A673 (cell line): Measurements from ENCODE around the gene PTGES. TPM values are rescaled to one million over a fixed set of nuclear protein-coding genes. Genes with fewer than 3 reads are reported as not detected.

Experiments
- BruUV-seq: library from RNA; stranded (reverse); fragments of 400-500 nt; replicated peaks from 2 replicates; lab custom pipeline; 2021; lab: Mats Ljungman, UMichigan
- CTCF ChIA-PET: fragments of 300-600 bp; sonication (Branson Sonifier 250); formaldehyde crosslinking; loops from one replicate; lab custom pipeline; 2022; ENCODE audit warnings: antibody characterized with exemption; lab: Charles Lee
- POLR2A ChIA-PET: fragments of 300-600 bp; sonication (Branson Sonifier 250); formaldehyde crosslinking; loops from one replicate; lab custom pipeline; 2022; ENCODE audit warnings: antibody characterized with exemption; ENCODE audit not compliant: low non-redundant PET; lab: Charles Lee
- DNase-seq: peaks from one replicate; pipeline ENCODE4 v3.0.0-alpha.2; 2015; ENCODE audit warnings: low spot score
- H3K27ac ChIP-seq: fragments of 200-600 bp; sonication (generic); 2 replicates; pipeline ENCODE4 v1.5.1; 2016; ENCODE audit warnings: mixed run types, low read depth, mild to moderate bottlenecking, mixed read lengths, antibody characterized with exemption, low read length; ENCODE audit not compliant: poor library complexity, severe bottlenecking
- H3K27me3 ChIP-seq: fragments of 200-600 bp; sonication (generic); replicated peaks from 2 replicates; pipeline ENCODE4 v1.6.1; 2017; ENCODE audit warnings: mixed run types, low read depth, mild to moderate bottlenecking, mixed read lengths, antibody characterized with exemption, low read length; ENCODE audit not compliant: insufficient read depth, poor library complexity
- H3K36me3 ChIP-seq: fragments of 200-600 bp; sonication (generic); 2 replicates; pipeline ENCODE4 v1.6.1; 2016; ENCODE audit warnings: mixed run types, mild to moderate bottlenecking, mixed read lengths, antibody characterized with exemption, low read length; ENCODE audit not compliant: insufficient read depth, poor library complexity, severe bottlenecking
- H3K4me1 ChIP-seq: fragments of 200-600 bp; sonication (generic); 2 replicates; pipeline ENCODE4 v1.6.1; 2017; ENCODE audit warnings: mixed run types, mild to moderate bottlenecking, mixed read lengths, antibody characterized with exemption, low read length; ENCODE audit not compliant: insufficient read depth, poor library complexity, severe bottlenecking
- H3K4me3 ChIP-seq: fragments of 200-600 bp; sonication (generic); 2 replicates; pipeline ENCODE4 v1.5.1; 2016; ENCODE audit warnings: low read depth, mixed run types, mild to moderate bottlenecking, mixed read lengths, low read length; ENCODE audit not compliant: poor library complexity, severe bottlenecking
- H3K9me3 ChIP-seq: fragments of 200-600 bp; sonication (generic); 2 replicates; pipeline ENCODE4 v1.6.1; 2016; ENCODE audit warnings: mixed run types, low read depth, mild to moderate bottlenecking, mixed read lengths, antibody characterized with exemption, low read length; ENCODE audit not compliant: poor library complexity, severe bottlenecking
- EZH2 ChIP-seq: fragments of 200-600 bp; sonication (generic); IDR thresholded peaks from 2 replicates; pipeline ENCODE4 v1.6.1; 2017; ENCODE audit warnings: borderline replicate concordance, low read depth, mild to moderate bottlenecking, mixed read lengths, antibody characterized with exemption, low read length; ENCODE audit not compliant: poor library complexity, severe bottlenecking
- intact Hi-C: fragments of 100-400 bp; cut with micrococcal nuclease; formaldehyde crosslinking; loops from one replicate; pipeline ENCODE4 v1.10.0; 2022; ENCODE audit not compliant: unreplicated experiment
- total RNA-seq: library from RNA; stranded (reverse); gene quantifications from 2 replicates; pipeline ENCODE4 v1.2.3, GENCODE V29; 2021
- TF ChIP-seq, protein P1 (sequence below): fragments of 300-800, 200-600 bp; sonication (generic); conservative IDR thresholded peaks from 2 replicates; pipeline ENCODE4 v1.5.1; 2017; ENCODE audit warnings: low read depth, mild to moderate bottlenecking, antibody characterized with exemption, low read length, moderate library complexity, mixed read lengths

PTGES gene
- total RNA-seq, 1 experiment from 2014 or later = 0.80 TPM

DNA sequence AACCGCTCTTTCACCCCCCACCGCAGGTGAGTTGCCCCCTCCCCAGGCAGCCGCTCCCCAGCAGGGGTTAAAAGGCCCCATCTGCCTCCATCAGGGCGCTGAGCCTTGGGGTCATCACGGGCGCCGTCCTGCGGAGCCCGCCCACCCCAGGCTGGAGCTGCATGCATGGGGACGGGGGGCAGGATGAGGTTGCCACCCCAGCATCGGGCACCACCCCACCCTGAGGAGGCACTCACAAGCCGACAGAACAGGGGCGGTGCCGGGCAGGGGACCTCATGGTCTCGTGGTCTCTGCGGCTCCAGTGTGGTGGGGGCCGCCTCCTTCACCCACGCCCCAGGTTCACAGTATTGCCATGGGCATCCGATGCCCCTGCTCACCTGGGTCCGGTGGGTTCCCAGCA lies 16.5 kb downstream of the PTGES start:
- intact Hi-C loops = loop anchor here (2.0 kb wide), 1 partner anchor 54 kb away; no protein-coding TSS in a partner anchor
- Histone ChIP-seq H3K36me3 (no peaks in the 10 kb centered on the region), H3K9me3 (no peaks in the 10 kb centered on the region), H3K4me1 (no peaks in the 10 kb centered on the region), H3K27me3 (no peaks in the 10 kb centered on the region), H3K27ac (no peak overlapping the region), H3K4me3 (no peak overlapping the region)
- POLR2A ChIA-PET = interaction anchor here (0.6 kb wide), 1 partner anchor 933 kb away, joined by 7 read pairs; no protein-coding TSS in a partner anchor
- BruUV-seq = no TSS peak
- CTCF ChIA-PET = interaction anchor here (0.7 kb wide), 1 partner anchor 604 kb away, joined by 3 read pairs; no protein-coding TSS in a partner anchor
- no peak for DNase-seq
- TF ChIP-seq, protein P1, sequence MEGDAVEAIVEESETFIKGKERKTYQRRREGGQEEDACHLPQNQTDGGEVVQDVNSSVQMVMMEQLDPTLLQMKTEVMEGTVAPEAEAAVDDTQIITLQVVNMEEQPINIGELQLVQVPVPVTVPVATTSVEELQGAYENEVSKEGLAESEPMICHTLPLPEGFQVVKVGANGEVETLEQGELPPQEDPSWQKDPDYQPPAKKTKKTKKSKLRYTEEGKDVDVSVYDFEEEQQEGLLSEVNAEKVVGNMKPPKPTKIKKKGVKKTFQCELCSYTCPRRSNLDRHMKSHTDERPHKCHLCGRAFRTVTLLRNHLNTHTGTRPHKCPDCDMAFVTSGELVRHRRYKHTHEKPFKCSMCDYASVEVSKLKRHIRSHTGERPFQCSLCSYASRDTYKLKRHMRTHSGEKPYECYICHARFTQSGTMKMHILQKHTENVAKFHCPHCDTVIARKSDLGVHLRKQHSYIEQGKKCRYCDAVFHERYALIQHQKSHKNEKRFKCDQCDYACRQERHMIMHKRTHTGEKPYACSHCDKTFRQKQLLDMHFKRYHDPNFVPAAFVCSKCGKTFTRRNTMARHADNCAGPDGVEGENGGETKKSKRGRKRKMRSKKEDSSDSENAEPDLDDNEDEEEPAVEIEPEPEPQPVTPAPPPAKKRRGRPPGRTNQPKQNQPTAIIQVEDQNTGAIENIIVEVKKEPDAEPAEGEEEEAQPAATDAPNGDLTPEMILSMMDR = no peak
- no peak for TF ChIP-seq EZH2

DNA sequence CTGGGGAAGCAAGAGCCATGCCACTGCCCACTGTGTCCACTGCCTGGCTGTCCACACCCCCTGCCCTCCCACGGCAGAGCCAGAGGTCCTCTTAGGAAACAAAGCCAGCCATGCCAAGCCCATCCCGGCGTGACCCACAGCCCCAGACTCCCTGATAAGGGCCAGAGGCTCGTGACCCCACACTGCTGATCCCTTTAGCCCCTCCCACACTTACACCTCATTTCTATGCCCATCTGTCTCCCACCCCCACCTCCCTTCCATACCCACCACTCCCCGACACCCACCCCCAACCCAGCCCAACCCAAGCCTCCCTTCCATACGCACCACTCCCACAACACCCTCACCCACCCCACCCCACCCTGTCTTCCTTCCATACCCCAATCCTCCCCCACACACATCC lies 17.3 kb downstream of the PTGES start:
- H3K4me3 ChIP-seq = no peak overlapping the region
- BruUV-seq = no TSS peak
- H3K27ac ChIP-seq = no peak overlapping the region
- ChIA-PET CTCF (no interaction called here), POLR2A (interaction anchor here (0.6 kb wide), 1 partner anchor 934 kb away, joined by 7 read pairs; no protein-coding TSS in a partner anchor)
- no peak for TF ChIP-seq EZH2
- TF ChIP-seq, protein P1 = no peak
- DNase-seq = no peak
- H3K27me3 ChIP-seq = no peaks in the 10 kb centered on the region
- no peaks in the 10 kb centered on the region for H3K4me1 ChIP-seq
- intact Hi-C loops = no loop called here
- H3K9me3 ChIP-seq = no peaks in the 10 kb centered on the region
- H3K36me3 ChIP-seq = no peaks in the 10 kb centered on the region

DNA sequence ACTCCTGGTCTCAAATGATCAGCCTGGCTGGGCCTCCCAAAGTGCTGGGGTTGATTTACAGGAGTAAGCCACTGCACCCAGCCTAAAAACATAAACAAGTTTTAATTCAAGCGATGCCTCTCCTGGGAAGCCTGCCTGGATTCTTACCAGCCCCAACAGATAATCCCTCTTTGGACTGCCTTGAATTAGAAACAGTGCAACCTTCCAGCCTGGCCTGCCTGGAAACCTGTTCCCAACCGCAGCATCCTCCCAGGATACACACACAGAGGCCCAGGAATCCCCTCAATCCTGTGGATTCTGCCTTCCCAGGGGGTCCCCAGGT lies 19.2 kb downstream of the PTGES start:
- ChIA-PET POLR2A (no interaction called here), CTCF (interaction anchor here (0.5 kb wide), 1 partner anchor 8 kb away, joined by 3 read pairs; no protein-coding TSS in a partner anchor)

More for the DNA sequence above, 19.2 kb downstream of the PTGES start:
- intact Hi-C loops = no loop called here
- no TSS peak for BruUV-seq
- Histone ChIP-seq H3K4me3 (no peak overlapping the region), H3K27ac (no peak overlapping the region), H3K9me3 (no peaks in the 10 kb centered on the region), H3K36me3 (no peaks in the 10 kb centered on the region), H3K4me1 (no peaks in the 10 kb centered on the region), H3K27me3 (no peaks in the 10 kb centered on the region)
- no peak for DNase-seq
- TF ChIP-seq EZH2 = no peak
- TF ChIP-seq, protein P1 = no peak
